GM18498 (cell line): ENCODE data around the gene CATSPER4.
A peak's percentile ranks its signal among the peaks of the same experiment; 100 is the strongest.
"Not testable (repeated sequence)": the region's sequence is repeated elsewhere in the genome, so short reads cannot be mapped to it uniquely, and the experiment has no call there.

Experiments
- ATAC-seq: cut with Tn5 transposase; IDR thresholded peaks from one replicate; pipeline ENCODE4 v1.9.1; 2021; ENCODE audit warnings: mild to moderate bottlenecking, moderate library complexity; ENCODE audit not compliant: unreplicated experiment

Gene CATSPER4

DNA sequence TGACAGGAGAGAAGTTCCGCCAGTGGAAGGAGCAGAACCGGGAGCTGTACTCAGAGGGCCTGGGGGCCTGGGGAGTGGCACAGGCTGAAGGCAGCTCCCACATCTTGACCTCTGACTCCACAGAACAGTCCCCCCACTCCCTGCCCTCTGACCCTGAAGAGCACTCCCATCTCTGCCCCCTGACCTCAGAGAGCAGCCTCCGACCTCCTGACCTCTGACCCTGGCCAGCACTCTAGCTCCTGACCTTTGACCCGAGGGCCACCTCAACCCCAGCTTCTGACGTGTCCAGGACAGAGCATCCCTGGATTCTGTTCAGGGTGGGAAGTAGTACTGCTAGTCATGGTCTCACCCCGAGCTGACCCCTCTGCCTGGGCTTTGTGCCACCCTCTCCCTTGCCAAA lies 1.1 kb upstream of the CATSPER4 start:
- ATAC-seq = no peak

DNA sequence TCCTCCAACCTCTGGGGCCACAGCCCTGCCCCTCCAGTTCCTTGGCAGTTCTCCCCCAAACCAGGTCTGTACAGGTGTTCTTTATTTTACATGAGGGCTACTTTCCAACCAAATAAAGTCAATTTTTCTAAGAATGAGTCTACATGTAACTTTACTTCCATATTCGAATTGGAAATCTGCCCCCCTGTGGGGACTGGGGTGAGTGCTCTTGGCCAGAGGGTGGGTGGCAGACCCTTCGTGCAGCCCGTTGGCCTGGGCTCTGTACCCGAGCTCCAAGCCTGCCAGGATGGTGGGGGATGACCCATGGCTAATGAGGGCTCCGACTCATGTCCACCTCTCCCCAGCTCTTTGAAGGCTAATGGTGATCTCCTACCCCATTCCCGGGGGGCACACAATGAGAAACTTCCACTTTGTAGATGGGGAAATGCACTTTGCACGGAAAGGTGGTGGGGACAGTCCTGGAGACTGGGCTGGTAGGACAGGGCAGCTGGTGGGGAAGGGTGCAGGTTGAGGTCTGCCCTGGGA lies 589 bp upstream of the CATSPER4 start:
- no peak for ATAC-seq

DNA sequence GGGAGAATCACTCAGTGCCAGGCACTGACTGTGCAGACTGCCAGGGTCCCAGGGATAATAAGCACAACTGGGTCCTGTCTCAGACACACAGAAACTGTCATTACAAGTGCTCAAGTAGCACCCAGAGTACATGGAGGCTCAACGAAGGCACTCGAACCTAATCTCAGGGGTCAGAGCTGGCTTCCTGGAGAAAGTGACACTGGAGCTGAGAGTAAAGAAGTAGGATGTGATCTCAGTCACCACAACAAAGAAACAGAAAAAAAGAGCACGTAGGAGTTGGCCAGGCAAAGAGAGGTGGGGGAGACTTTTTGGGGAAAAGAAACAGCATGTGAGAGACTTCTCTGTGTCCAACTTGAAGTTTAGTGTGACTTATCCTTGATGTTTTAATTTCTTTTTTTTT lies 1.3 kb downstream of the CATSPER4 start:
- no peak for ATAC-seq

DNA sequence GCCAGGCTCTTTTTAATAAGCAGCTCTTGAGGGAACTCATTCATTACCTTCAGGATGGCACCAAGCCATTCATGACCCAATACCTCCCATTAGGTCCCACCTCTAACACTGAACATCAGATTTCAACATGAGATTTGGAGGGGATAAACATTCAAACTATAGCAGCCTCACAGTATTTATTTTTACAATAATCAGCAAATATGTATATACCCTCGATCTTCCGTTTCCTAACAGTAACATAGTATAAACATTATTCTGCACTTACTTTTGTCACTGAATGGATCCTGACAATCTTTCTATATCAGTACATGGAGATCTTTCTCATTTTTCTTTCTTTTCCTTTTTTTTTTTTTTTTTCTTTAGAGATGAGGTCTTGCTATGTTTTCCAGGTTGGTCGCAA lies 5.4 kb downstream of the CATSPER4 start:
- no peak for ATAC-seq

DNA sequence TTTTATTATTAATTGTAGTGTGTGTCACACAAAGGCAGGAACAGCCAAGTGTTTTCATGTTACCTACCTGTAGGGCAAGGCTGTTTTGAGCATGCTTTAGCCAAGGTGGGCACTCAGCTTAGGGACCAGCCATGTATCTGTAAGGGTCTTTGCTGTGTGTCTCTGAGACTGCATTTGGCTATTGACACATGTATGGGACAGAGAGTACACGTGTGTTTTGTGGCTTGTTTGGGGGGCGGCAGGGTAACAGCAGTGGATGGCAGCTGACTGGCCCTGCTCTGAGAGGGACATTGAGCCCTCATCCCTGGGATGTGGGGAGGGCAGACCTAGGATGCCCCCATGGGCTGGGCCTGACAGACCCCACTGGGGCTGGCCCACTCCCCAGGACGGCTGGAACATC lies 6.9 kb downstream of the CATSPER4 start:
- ATAC-seq = no peak

DNA sequence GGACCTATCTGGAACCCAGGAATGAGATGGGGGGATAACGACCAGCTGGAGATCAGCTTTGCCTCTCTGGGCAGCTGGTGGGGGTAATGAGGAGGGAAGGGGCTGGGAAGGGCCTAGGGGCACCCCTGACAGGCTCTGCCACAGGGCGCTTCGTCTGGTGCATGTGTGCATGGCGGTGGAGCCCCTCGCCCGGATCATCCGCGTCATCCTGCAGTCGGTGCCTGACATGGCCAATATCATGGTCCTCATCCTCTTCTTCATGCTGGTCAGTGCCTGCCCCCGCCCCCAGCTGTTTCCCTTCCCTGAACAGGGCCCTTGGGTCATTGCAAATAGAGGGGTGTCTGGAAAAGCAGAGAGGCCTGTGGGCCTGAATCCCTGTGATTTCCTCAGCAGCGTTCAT lies 7.4 kb downstream of the CATSPER4 start:
- ATAC-seq = no peak

DNA sequence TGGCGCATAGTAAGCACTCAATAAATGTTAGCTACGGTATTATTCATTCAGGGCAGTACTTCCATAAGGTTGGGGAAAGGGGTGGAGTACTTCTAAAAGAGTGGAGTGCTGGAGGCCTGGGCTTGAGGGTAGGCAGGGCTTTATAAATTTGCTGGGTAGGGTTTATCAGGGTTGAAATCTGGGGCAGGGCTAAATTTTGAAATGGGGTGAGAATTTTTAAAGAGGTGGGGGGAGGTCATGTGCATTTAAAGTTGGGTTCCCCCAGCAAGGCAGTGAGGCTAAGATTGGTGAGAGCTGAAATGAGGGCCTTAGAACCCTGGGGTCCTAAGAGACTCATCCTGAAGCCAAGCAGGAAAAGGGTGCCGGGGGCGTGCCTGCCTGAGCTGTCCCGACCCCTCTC lies 10.0 kb downstream of the CATSPER4 start:
- ATAC-seq = no peak

DNA sequence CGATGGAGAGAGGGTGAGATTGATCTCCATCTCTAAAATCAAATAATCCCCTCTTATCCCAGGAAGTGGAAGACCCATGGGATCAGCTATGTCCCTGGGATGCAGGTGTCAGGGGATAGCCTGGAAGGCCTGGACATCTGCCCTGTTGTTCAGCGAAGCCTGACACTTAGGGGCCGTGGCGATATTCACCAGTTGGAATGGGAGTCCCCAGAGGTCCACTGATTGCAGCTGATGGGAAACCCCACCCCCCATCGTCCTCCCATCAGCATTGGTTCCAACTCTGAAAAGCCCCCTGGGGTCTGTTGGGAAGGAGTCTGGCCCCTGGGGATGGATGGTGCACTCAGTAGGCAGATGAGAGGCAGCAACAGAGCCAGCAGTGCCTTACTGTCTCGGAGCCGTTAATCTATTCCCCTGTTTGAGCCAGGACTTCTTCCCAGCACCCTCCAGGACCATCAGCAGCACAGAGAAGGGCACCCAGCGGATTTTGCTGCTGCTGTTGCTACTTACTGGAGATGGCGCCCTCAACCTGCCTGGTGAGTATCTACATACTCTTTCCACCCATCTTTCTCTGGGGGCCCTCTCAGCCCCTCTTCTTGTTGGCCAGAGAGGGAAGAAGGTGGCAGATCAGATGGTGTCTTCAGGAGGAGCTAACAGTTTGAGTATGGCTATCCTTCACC lies 13.4 kb downstream of the CATSPER4 start:
- ATAC-seq = no peak

DNA sequence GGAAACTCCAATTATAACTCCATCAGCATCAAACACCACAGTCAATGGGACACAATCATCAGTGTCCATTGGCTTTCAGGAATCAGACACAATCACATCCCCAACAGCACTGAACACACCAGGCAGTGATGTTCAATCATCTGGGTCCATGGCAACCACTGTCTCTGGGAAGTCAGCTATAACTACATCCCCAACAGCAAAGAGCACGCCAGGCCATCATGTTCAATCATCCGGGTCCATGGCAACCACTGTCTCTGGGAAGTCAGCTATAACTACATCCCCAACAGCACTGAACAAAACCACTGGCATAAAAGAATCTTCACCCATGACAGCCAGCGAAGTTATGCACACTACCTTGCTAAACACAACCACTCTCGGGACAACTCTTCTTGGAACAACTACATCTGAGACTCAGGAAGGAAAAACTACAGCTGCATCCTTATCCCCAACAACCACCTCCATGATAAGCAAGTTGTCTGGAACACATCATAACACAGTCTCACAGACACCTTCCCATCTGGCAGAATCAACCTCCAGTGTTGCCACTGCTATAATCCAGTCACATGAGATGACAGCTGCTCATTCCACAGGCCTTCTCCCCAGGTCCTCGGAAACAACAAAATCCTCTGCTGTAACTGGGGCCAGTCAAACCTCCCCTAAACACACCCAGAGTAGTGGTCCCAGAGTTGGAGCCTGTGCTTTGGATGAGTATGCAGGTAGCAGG lies 19.9 kb downstream of the CATSPER4 start:
- ATAC-seq = no peak

DNA sequence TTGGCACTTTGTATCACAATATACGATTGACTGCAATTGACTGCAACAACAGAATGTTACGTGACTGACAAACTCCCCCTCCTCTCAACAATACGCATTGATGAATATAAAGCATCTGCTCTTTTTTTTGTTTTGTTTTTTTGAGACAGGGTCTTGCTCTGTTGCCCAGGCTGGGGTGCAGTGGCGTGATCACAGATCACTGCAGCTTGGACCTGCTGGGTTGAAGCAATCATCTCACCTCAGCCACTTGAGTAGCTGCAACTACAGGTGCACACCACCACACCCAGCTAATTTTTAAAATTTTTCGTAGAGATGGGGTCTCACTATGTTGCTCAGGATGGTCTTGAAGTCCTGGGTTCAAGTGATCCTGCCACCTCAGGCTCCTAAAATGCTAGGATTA lies 22.3 kb downstream of the CATSPER4 start:
- ATAC-seq = no peak

DNA sequence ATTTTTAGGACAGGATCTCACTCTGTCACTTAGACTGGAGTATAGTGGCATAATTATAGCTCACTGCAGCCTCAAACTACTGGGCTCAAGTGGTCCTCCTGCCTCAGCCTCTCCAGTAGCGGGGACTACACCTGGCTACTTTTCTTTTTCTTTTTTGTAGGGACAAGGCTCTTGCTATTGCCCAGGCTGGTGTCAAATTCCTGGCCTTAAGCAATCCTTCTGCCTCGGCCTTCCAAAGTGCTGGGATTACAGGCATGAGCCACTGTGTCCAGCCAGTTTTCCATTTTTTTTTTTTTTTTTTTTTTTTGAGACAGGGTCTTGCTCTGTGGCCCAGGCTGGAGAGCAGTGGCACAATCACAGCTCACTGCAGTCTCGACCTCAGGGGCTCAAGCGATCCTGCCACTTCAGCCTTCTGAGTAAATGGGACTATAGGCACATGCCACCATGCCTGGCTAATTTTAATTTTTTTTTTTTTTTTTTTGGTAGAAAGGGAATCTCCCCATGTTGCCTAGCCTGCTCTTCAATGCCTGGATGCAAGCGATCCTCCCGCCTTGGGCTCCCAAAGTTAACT lies 23.0 kb downstream of the CATSPER4 start:
- ATAC-seq = no peak

DNA sequence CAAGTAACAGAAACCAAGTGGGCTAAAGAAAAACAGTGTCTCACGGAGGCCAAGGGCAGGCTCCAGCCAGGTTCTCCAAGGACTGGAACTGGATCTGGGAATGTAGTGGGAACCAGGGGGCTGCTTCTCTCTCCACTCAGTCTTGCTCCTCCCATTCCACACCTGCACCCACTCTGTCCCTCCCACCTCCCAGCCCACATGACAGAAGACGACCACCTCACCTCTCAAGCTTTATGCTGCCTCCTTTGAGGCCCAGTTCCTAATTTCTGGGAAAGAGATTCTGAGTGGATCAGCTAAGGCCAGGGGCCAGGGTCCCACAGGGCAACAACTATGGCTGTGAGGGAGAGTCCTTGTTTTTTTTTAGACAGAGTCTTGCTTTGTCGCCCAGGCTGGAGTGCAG lies 24.8 kb downstream of the CATSPER4 start:
- no peak for ATAC-seq

DNA sequence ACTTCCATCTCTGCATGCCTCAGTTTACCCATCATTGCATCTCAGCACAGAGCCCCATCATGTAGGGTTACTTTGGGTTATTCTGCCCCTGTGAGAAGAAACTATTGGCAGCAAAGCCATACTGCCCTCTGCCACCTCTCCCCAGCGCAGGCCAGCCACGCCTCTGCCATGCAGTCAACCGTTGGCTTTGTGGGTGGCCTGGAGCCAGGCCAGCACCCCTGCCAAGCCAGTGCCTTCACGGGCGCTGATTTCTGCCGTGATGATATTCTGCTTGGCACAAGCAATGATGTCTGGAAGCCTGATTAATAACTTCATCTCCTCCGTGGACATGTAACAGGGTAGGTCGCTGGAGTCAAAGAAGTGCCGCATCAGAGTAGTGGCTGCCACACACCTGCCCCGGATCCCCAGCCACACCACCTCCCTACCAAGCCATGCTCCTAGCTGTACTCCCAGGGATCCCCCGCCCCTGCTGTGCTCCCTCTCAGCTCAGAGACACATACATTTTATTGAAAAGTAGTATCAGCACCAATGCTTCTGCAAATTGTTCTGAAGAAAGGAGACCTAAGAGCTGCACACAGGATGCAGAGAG lies 28.6 kb downstream of the CATSPER4 start:
- ATAC-seq = no peak

DNA sequence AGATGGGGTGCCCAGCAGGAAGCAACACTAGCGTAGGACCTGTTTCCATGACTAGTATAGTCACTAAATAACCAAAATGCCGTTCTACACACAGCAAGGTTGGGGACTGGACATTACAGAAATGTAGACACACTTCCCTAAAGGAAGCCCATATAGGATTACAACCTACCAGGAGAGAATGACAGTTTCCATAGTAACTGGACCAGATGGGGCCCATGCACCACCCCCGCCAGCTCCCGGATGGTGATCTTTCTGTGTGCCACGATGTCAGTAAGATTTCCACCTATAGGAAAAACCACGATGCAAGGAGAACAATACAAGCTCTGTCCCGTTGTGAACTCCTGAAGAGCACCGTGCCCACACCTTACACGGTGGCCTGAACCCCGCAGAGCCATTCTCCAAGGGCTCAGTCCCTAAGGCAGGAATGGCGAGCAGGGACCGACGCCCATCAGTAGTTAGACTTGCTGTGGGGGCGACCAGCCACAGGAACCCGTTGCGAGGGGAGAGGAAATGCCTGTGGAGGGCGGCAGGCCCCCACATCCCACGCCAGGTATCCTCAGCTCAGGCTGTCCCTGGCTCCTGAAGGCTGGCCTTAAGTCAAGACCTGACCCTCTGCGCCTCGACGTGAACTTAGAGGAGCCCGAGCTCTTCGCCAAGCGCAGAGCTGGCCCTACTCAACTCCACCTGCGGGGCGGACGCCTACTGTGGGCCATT lies 30.0 kb downstream of the CATSPER4 start:
- ATAC-seq = no peak

DNA sequence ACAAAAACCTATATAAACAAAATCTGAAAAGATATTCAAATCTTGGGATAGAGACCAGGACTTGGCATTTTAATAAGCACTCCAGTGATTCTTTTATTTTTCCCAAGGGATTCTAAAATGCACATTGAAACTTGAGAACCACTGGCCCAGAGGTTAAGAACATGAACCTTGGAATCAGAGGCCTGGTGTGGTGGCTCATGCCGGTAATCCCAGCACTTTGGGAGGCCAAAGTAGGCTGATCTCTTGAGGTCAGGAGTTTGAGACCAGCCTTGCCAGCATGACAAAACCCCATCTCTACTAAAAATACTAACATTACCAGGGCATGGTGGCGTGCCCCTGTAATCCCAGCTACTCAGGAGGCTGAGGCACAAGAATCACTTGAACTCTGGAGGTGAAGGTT lies 30.7 kb downstream of the CATSPER4 start:
- no peak for ATAC-seq

DNA sequence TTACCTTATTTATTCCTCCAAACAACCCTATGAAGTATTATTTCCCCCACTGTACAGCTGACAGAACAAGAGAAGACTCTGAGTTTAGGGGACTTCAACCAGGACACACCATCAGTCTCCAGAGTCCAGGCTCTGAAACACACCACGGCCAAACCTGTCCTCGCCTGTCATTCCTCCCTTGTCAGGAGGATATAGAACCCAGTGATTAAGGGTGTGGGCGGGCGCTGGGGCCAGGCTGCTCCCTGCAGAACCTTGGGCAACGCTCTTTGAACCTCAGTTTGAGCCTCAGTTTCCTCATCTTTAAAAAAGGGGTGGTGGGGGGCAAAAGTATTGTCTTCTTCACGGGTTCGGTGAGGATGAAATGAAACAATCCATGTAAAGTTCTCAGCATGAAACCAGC lies 34.2 kb downstream of the CATSPER4 start:
- ATAC-seq = no peak

DNA sequence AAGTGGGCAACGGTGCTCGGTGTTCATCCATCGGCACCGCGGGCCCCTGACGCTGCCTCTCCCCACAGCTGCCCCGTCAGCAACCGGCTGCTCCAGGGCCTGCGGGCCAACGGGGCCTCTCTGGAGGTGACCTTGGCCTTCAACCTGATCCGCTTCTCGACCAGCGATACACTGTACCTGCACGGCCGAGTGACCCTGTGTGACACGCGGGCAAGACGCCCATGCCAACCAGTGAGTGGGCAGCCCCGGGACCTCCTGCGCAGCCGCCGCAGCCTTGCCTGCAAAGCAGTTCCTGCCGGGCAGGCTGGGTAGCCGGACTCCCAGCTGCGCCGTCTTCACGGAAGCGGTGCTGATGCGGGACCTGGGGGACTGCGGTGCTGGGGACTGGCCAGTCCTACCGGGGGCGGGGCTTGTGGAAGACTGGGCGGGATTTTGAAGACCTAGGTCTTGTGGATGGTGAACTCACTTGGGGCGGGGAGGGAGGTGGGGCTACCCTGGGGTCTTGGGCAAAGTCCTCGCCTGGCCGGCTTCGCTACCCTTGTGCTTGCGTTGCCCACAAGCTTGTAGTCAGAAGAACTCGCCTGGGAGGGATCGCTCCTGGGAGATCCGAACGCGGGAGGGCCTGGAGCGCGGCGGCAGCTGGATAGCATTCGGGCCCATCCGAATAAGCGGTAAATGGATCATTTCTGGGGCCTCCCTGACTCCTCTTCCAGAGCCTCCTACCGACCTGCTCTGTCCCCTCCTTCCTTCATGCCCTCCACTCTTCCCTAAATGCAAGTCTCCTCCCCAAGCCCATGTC lies 34.8 kb downstream of the CATSPER4 start:
- ATAC-seq = no peak

DNA sequence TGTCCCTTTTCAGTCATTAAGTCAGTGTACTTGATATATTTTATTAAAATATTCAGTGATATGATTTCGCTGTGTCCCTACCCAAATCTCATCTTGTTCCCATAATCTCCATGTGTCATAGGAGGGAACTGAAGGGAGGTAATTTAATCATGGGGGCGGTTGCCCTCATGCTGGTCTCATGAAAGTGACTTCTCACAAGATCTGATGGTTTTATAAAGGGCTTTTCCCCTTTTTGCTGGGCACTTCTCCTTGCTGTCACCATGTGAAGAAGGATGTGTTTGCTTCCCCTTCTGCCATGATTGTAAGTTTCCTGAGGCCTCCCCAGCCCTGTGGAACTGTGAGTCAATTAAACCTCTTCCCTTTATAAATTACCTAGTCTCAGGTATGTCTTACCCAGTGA lies 40.3 kb downstream of the CATSPER4 start:
- ATAC-seq = not testable (repeated sequence)

DNA sequence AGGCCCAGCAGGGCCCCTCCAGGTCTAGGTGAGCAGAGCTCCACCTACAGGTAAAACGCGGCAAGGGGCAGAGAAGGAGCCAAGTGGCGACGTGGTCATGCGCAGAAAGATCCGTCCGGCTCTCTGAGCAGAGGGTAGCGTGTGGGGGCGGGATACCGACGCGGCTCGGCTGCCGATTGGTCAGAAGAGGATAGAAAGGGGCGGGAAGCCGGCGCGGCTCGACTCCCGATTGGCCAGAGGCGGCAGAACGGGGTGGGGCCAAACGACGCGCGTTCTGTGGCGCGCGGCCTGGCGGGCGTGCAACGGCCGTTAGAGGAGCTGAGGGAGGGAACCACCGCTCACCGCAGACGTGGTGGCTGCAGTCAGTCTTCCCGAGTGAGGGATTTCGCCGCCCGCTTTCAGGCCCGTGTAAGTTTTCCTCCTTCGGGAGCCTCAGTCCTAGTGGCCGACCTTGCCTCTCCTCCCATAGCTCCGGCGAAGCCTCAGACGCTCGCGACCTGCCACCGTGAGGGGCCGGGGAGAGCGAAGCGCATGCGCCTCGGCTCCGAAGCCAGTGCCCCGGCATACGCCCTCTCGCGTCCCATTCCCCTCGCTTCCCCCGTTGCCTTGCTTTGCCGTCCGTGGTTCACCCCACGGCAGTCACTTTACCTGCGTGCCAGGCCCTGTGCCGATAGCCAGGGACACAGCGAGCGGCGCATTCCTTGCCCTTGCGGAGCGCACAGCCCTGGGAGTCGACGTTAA lies 43.7 kb downstream of the CATSPER4 start, which contains the start of gene CEP85:
Gene CEP85 (plus strand): TSS at position 298 of the 741 bp plus-strand sequence. CDS start 5,584 bp downstream, outside the sequence.
- peak; percentile 92 for ATAC-seq
